ENCODE results near the gene MTMR2. TPM values are rescaled to one million over a fixed set of nuclear protein-coding genes. Genes with fewer than 3 reads are reported as not detected.

MTMR2 gene
- total and polyA plus RNA-seq, 2 of the 13 experiments (the other 11 are each of a cell fraction or from before 2014, with no cell fraction given), result 12.7 to 22.3 TPM

- TF ChIP-seq, protein P1, sequence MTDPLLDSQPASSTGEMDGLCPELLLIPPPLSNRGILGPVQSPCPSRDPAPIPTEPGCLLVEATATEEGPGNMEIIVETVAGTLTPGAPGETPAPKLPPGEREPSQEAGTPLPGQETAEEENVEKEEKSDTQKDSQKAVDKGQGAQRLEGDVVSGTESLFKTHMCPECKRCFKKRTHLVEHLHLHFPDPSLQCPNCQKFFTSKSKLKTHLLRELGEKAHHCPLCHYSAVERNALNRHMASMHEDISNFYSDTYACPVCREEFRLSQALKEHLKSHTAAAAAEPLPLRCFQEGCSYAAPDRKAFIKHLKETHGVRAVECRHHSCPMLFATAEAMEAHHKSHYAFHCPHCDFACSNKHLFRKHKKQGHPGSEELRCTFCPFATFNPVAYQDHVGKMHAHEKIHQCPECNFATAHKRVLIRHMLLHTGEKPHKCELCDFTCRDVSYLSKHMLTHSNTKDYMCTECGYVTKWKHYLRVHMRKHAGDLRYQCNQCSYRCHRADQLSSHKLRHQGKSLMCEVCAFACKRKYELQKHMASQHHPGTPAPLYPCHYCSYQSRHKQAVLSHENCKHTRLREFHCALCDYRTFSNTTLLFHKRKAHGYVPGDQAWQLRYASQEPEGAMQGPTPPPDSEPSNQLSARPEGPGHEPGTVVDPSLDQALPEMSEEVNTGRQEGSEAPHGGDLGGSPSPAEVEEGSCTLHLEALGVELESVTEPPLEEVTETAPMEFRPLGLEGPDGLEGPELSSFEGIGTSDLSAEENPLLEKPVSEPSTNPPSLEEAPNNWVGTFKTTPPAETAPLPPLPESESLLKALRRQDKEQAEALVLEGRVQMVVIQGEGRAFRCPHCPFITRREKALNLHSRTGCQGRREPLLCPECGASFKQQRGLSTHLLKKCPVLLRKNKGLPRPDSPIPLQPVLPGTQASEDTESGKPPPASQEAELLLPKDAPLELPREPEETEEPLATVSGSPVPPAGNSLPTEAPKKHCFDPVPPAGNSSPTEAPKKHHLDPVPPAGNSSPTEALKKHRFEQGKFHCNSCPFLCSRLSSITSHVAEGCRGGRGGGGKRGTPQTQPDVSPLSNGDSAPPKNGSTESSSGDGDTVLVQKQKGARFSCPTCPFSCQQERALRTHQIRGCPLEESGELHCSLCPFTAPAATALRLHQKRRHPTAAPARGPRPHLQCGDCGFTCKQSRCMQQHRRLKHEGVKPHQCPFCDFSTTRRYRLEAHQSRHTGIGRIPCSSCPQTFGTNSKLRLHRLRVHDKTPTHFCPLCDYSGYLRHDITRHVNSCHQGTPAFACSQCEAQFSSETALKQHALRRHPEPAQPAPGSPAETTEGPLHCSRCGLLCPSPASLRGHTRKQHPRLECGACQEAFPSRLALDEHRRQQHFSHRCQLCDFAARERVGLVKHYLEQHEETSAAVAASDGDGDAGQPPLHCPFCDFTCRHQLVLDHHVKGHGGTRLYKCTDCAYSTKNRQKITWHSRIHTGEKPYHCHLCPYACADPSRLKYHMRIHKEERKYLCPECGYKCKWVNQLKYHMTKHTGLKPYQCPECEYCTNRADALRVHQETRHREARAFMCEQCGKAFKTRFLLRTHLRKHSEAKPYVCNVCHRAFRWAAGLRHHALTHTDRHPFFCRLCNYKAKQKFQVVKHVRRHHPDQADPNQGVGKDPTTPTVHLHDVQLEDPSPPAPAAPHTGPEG (CRISPR knock-in tag; IDR thresholded peaks at IDR 0.05), result no peak
- TF ChIP-seq TCF7L2 (IDR thresholded peaks at IDR 0.05; ENCODE audit: low read depth, low read length), result no peak
- TF ChIP-seq, protein P2, sequence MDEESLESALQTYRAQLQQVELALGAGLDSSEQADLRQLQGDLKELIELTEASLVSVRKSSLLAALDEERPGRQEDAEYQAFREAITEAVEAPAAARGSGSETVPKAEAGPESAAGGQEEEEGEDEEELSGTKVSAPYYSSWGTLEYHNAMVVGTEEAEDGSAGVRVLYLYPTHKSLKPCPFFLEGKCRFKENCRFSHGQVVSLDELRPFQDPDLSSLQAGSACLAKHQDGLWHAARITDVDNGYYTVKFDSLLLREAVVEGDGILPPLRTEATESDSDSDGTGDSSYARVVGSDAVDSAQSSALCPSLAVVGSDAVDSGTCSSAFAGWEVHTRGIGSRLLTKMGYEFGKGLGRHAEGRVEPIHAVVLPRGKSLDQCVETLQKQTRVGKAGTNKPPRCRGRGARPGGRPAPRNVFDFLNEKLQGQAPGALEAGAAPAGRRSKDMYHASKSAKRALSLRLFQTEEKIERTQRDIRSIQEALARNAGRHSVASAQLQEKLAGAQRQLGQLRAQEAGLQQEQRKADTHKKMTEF (CRISPR knock-in tag; IDR thresholded peaks at IDR 0.05), result peak; percentile 95
- no peak for TF ChIP-seq HMGA1 (CRISPR knock-in tag; conservative IDR thresholded peaks at IDR 0.05)
- no peak; the same call in 1 of the 2 replicates for TF ChIP-seq ATF1 (CRISPR knock-in tag; IDR thresholded peaks at IDR 0.05)
- TF ChIP-seq THAP11 (CRISPR knock-in tag; IDR thresholded peaks at IDR 0.05), result peak; percentile 94
- TF ChIP-seq ZNF619 (CRISPR knock-in tag; IDR thresholded peaks at IDR 0.05), result peak; percentile 62; the same call in 1 of the 2 replicates
- TF ChIP-seq ZNF784 (CRISPR knock-in tag; IDR thresholded peaks at IDR 0.05; ENCODE audit: borderline replicate concordance), result peak; percentile 91; the same call in 1 of the 2 replicates
- TF ChIP-seq NFYC (CRISPR knock-in tag; IDR thresholded peaks at IDR 0.05), result peak; percentile 89
- TF ChIP-seq, protein P3, sequence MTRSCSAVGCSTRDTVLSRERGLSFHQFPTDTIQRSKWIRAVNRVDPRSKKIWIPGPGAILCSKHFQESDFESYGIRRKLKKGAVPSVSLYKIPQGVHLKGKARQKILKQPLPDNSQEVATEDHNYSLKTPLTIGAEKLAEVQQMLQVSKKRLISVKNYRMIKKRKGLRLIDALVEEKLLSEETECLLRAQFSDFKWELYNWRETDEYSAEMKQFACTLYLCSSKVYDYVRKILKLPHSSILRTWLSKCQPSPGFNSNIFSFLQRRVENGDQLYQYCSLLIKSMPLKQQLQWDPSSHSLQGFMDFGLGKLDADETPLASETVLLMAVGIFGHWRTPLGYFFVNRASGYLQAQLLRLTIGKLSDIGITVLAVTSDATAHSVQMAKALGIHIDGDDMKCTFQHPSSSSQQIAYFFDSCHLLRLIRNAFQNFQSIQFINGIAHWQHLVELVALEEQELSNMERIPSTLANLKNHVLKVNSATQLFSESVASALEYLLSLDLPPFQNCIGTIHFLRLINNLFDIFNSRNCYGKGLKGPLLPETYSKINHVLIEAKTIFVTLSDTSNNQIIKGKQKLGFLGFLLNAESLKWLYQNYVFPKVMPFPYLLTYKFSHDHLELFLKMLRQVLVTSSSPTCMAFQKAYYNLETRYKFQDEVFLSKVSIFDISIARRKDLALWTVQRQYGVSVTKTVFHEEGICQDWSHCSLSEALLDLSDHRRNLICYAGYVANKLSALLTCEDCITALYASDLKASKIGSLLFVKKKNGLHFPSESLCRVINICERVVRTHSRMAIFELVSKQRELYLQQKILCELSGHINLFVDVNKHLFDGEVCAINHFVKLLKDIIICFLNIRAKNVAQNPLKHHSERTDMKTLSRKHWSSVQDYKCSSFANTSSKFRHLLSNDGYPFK (CRISPR knock-in tag; IDR thresholded peaks at IDR 0.05; ENCODE audit: borderline replicate concordance), result peak; percentile 46; the same call in 1 of the 2 replicates
- peak; percentile 98 for TF ChIP-seq E2F5 (CRISPR knock-in tag; conservative IDR thresholded peaks at IDR 0.05)
- TF ChIP-seq ZSCAN9 (CRISPR knock-in tag; IDR thresholded peaks at IDR 0.05; ENCODE audit: borderline replicate concordance), result 0 out of 2 replicates have a peak, but pooled peaks have one; percentile 11
- TF ChIP-seq POLR2A (IDR thresholded peaks at IDR 0.05; ENCODE audit: insufficient read depth in 1 of 2, low read depth in 2 of 2, low read length in 2 of 2), result peak; percentile 67 to 72; a peak in 3 of 4 replicates
- TF ChIP-seq, protein P4, sequence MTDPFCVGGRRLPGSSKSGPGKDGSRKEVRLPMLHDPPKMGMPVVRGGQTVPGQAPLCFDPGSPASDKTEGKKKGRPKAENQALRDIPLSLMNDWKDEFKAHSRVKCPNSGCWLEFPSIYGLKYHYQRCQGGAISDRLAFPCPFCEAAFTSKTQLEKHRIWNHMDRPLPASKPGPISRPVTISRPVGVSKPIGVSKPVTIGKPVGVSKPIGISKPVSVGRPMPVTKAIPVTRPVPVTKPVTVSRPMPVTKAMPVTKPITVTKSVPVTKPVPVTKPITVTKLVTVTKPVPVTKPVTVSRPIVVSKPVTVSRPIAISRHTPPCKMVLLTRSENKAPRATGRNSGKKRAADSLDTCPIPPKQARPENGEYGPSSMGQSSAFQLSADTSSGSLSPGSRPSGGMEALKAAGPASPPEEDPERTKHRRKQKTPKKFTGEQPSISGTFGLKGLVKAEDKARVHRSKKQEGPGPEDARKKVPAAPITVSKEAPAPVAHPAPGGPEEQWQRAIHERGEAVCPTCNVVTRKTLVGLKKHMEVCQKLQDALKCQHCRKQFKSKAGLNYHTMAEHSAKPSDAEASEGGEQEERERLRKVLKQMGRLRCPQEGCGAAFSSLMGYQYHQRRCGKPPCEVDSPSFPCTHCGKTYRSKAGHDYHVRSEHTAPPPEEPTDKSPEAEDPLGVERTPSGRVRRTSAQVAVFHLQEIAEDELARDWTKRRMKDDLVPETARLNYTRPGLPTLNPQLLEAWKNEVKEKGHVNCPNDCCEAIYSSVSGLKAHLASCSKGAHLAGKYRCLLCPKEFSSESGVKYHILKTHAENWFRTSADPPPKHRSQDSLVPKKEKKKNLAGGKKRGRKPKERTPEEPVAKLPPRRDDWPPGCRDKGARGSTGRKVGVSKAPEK (CRISPR knock-in tag; IDR thresholded peaks at IDR 0.05; ENCODE audit: borderline replicate concordance), result no peak
Observed at GRCh38 chr11:95789506-95790122, 134.3 kb downstream of the MTMR2 start, which contains the start of gene FAM76B (continued).

All from HepG2 (cell line).